GM20000 (cell line): ENCODE results near the gene NCSTN.

Source experiments
- DNase-seq: peaks from one replicate; pipeline ENCODE4 v3.0.0; 2012; ENCODE audit warnings: low spot score
- TF ChIP-seq, protein P1 (sequence below): IDR thresholded peaks from 2 replicates; pipeline ENCODE4 v1.5.1; 2012; ENCODE audit warnings: mild to moderate bottlenecking, control low read depth; ENCODE audit errors: extremely low read depth, missing control alignments

NCSTN gene

DNA sequence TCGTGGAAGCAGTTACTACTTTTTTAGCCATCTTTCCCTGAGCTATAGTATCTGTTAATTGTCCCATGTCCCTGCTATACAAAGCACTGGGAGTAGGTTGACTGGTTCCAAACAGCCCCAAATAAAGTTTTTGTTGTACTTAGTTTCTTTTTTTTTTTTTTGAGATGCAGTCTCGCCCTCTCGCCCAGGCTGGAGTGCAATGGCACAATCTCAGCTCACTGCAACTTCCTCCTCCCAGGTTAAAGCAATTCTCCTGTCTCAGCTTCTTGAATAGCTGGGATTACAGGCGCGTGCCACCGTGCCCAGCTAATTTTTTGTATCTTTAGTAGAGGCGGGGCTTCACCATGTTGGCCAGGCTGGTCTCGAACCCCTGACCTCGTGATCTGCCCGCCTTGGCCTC, 3.3 kb downstream of the NCSTN start:
- TF ChIP-seq, protein P1, sequence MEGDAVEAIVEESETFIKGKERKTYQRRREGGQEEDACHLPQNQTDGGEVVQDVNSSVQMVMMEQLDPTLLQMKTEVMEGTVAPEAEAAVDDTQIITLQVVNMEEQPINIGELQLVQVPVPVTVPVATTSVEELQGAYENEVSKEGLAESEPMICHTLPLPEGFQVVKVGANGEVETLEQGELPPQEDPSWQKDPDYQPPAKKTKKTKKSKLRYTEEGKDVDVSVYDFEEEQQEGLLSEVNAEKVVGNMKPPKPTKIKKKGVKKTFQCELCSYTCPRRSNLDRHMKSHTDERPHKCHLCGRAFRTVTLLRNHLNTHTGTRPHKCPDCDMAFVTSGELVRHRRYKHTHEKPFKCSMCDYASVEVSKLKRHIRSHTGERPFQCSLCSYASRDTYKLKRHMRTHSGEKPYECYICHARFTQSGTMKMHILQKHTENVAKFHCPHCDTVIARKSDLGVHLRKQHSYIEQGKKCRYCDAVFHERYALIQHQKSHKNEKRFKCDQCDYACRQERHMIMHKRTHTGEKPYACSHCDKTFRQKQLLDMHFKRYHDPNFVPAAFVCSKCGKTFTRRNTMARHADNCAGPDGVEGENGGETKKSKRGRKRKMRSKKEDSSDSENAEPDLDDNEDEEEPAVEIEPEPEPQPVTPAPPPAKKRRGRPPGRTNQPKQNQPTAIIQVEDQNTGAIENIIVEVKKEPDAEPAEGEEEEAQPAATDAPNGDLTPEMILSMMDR = no peak
- no peak for DNase-seq

GRCh38 chr1:160346958-160347357, 3.8 kb downstream of the NCSTN start:
- peak; percentile 56 for DNase-seq
- TF ChIP-seq, protein P1 = no peak

GRCh38 chr1:160351629-160352028, 8.4 kb downstream of the NCSTN start:
- DNase-seq = no peak
- TF ChIP-seq, protein P1 = no peak

- TF ChIP-seq, protein P1 = no peak
- no peak for DNase-seq
These were observed 9.4 kb downstream of the NCSTN start for GRCh38 chr1:160352555-160352954.

- DNase-seq = no peak
- TF ChIP-seq, protein P1 = no peak
These were observed 10.0 kb downstream of the NCSTN start for GRCh38 chr1:160353223-160353622.

- TF ChIP-seq, protein P1 = peak; percentile 42
- no peak for DNase-seq
These were observed 11.3 kb downstream of the NCSTN start for GRCh38 chr1:160354388-160354985.

DNA sequence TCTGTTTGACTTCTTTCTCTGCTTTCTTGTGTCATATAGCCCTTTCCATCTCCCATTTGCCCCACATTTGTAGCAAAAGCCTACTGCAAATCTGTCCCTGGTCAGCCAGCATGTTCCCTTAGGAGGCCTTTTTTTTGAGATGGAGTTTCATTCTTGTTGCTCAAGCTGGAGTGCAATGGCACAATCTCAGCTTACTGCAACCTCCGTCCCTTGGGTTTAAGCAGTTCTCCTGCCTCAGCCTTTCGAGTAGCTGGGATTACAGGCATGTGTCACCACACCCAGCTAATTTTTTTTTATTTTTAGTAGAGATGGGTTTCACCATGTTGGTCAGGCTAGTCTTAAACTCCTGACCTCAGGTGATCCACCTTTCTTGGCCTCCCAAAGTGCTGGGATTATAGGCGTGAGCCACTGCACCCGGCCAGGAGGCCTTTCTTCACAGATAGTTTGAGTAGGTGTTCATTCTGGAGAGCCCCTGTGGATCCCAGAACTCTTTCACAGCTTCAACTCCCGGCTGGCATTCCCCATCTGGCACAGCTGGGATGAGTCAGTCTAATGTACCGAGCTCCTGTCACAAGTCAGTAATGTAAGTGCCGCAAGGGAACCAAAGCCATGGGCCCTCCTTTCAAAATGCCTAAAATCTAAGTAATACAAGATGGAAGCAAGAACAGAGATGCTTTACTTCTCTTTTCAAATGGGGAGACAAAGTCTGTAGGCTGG, 14.3 kb downstream of the NCSTN start:
- TF ChIP-seq, protein P1 = no peak
- no peak for DNase-seq
